Kidney glomerular epithelial cell (primary cell): ENCODE results near the gene CMPK2.
A peak's percentile ranks its signal among the peaks of the same experiment; 100 is the strongest.

Experiments
- DNase-seq: peaks from one replicate; lab custom pipeline; 2025; lab: John Stamatoyannopoulos, UW

Gene CMPK2

GRCh38 chr2:6841537-6842287, 24.0 kb downstream of the CMPK2 start:
- no peak for DNase-seq

- no peak for DNase-seq
Observed at GRCh38 chr2:6838673-6839319, 26.9 kb downstream of the CMPK2 start.

- DNase-seq: no peak
Observed at GRCh38 chr2:6835467-6835866, 30.2 kb downstream of the CMPK2 start.

- no peak for DNase-seq
Observed at GRCh38 chr2:6834163-6834562, 31.5 kb downstream of the CMPK2 start.

- DNase-seq: no peak
Observed at GRCh38 chr2:6833300-6833604, 32.5 kb downstream of the CMPK2 start.

GRCh38 chr2:6832596-6833299, 33.0 kb downstream of the CMPK2 start:
- no peak for DNase-seq

- DNase-seq: no peak
Observed at GRCh38 chr2:6831229-6831628, 34.5 kb downstream of the CMPK2 start.

GRCh38 chr2:6828299-6828584, 37.5 kb downstream of the CMPK2 start:
- no peak for DNase-seq

GRCh38 chr2:6827566-6828298, 38.0 kb downstream of the CMPK2 start:
- DNase-seq: no peak

GRCh38 chr2:6826081-6826913, 39.4 kb downstream of the CMPK2 start:
- peak; percentile 79 for DNase-seq

GRCh38 chr2:6824962-6825361, 40.7 kb downstream of the CMPK2 start:
- DNase-seq: no peak

- no peak for DNase-seq
Observed at GRCh38 chr2:6823111-6823510, 42.6 kb downstream of the CMPK2 start.

GRCh38 chr2:6822406-6822805, 43.3 kb downstream of the CMPK2 start:
- no peak for DNase-seq

- DNase-seq: no peak
Observed at GRCh38 chr2:6820903-6821584, 44.7 kb downstream of the CMPK2 start.

- no peak for DNase-seq
Observed at GRCh38 chr2:6820236-6820635, 45.5 kb downstream of the CMPK2 start.

GRCh38 chr2:6819668-6820067, 46.0 kb downstream of the CMPK2 start:
- no peak for DNase-seq

GRCh38 chr2:6818012-6818411, 47.7 kb downstream of the CMPK2 start:
- no peak for DNase-seq

- DNase-seq: no peak
Observed at GRCh38 chr2:6814869-6815268, 50.8 kb downstream of the CMPK2 start.

- DNase-seq: no peak
Observed at GRCh38 chr2:6814312-6814711, 51.4 kb downstream of the CMPK2 start.

- no peak for DNase-seq
Observed at GRCh38 chr2:6813573-6813972, 52.1 kb downstream of the CMPK2 start.

GRCh38 chr2:6812857-6813530, 52.7 kb downstream of the CMPK2 start:
- no peak for DNase-seq
